ENCODE results near the gene ENPP6.
"Not testable (repeated sequence)": the region's sequence is repeated elsewhere in the genome, so short reads cannot be mapped to it uniquely, and the experiment has no call there.

The ENPP6 gene

GRCh38 chr4:184235526-184235925, 17.9 kb upstream of the ENPP6 start:
- no peak for DNase-seq (ENCODE audit: low read depth)

- DNase-seq (ENCODE audit: low read depth) = no peak
Observed at GRCh38 chr4:184234155-184234554, 16.5 kb upstream of the ENPP6 start.

GRCh38 chr4:184232975-184233374, 15.3 kb upstream of the ENPP6 start:
- no peak for DNase-seq (ENCODE audit: low read depth)

GRCh38 chr4:184232202-184232601, 14.5 kb upstream of the ENPP6 start:
- DNase-seq (ENCODE audit: low read depth) = no peak

- DNase-seq (ENCODE audit: low read depth) = no peak
Observed at GRCh38 chr4:184231573-184231972, 13.9 kb upstream of the ENPP6 start.

GRCh38 chr4:184228056-184228705, 10.5 kb upstream of the ENPP6 start:
- no peak for DNase-seq (ENCODE audit: low read depth)

- no peak for DNase-seq (ENCODE audit: low read depth)
Observed at GRCh38 chr4:184216515-184216914, 1.2 kb downstream of the ENPP6 start.

GRCh38 chr4:184215709-184216328, 1.9 kb downstream of the ENPP6 start:
- no peak for DNase-seq (ENCODE audit: low read depth)

GRCh38 chr4:184214931-184215330, 2.7 kb downstream of the ENPP6 start:
- no peak for DNase-seq (ENCODE audit: low read depth)

GRCh38 chr4:184207734-184208607, 9.7 kb downstream of the ENPP6 start:
- not testable (repeated sequence) for DNase-seq (ENCODE audit: low read depth)

GRCh38 chr4:184205243-184205642, 12.4 kb downstream of the ENPP6 start:
- DNase-seq (ENCODE audit: low read depth) = no peak

- no peak for DNase-seq (ENCODE audit: low read depth)
Observed at GRCh38 chr4:184203300-184203699, 14.4 kb downstream of the ENPP6 start.

GRCh38 chr4:184201179-184201578, 16.5 kb downstream of the ENPP6 start:
- DNase-seq (ENCODE audit: low read depth) = no peak

GRCh38 chr4:184200296-184200695, 17.4 kb downstream of the ENPP6 start:
- no peak for DNase-seq (ENCODE audit: low read depth)

GRCh38 chr4:184199780-184200179, 17.9 kb downstream of the ENPP6 start:
- no peak for DNase-seq (ENCODE audit: low read depth)

GRCh38 chr4:184198190-184198589, 19.5 kb downstream of the ENPP6 start:
- no peak for DNase-seq (ENCODE audit: low read depth)

GRCh38 chr4:184197536-184198082, 20.1 kb downstream of the ENPP6 start:
- no peak for DNase-seq (ENCODE audit: low read depth)

GRCh38 chr4:184196730-184197385, 20.8 kb downstream of the ENPP6 start:
- peak; percentile 1 for DNase-seq (ENCODE audit: low read depth)

- no peak for DNase-seq (ENCODE audit: low read depth)
Observed at GRCh38 chr4:184193556-184194525, 23.8 kb downstream of the ENPP6 start.

- no peak for DNase-seq (ENCODE audit: low read depth)
Observed at GRCh38 chr4:184192933-184193332, 24.7 kb downstream of the ENPP6 start.

- DNase-seq (ENCODE audit: low read depth) = no peak
Observed at GRCh38 chr4:184191267-184191666, 26.4 kb downstream of the ENPP6 start.

Measured in EH (cell line).